Natural killer cell treated with Interleukin-12 subunit alpha and Interleukin-12 subunit beta and Interleukin-15 and Interleukin-18, amount 100 ng/mL, for 72 hours (primary cell): ENCODE results near the gene TEX38. TPM values are rescaled to one million over a fixed set of nuclear protein-coding genes. Genes with fewer than 3 reads are reported as not detected.
A peak's percentile ranks its signal among the peaks of the same experiment; 100 is the strongest.
"Not testable (repeated sequence)": the region's sequence is repeated elsewhere in the genome, so short reads cannot be mapped to it uniquely, and the experiment has no call there.

ENCODE experiments used
- ATAC-seq, 2 donors: fragments of 150-1000 bp; cut with Tn5 transposase in 1 of 2; sonication (Bioruptor Pico), chemical (Tn5 transposase) in 1 of 2; 2 replicates each; pipeline ENCODE4 v1.10.0; 2021
- DNase-seq: peaks from one replicate; pipeline ENCODE4 v3.0.0; 2022; ENCODE audit warnings: low spot score
- H3K27ac Mint-ChIP-seq, 2 donors: 1 replicate in 1 of 2; 2 replicates in 1 of 2; pipeline ENCODE4 v1.8.0; 2022; ENCODE audit warnings: mixed read lengths in 2 of 2, mild to moderate bottlenecking in 1 of 2, moderate library complexity in 1 of 2
- H3K27me3 Mint-ChIP-seq, 2 donors: 1 replicate in 1 of 2; 2 replicates in 1 of 2; pipeline ENCODE4 v1.8.0; 2022; ENCODE audit warnings: mixed read lengths in 2 of 2
- H3K36me3 Mint-ChIP-seq: one replicate; pipeline ENCODE4 v1.8.0; 2022; ENCODE audit warnings: mixed read lengths
- H3K4me1 Mint-ChIP-seq, 2 donors: 1 replicate in 1 of 2; 2 replicates in 1 of 2; pipeline ENCODE4 v1.8.0; 2022; ENCODE audit warnings: low read depth in 2 of 2, mixed read lengths in 2 of 2, mild to moderate bottlenecking in 1 of 2
- H3K4me3 Mint-ChIP-seq: one replicate; pipeline ENCODE4 v1.8.0; 2022; ENCODE audit warnings: mixed read lengths
- H3K9me3 Mint-ChIP-seq: 2 replicates; pipeline ENCODE4 v1.8.0; 2022; ENCODE audit warnings: mixed read lengths
- total RNA-seq, 2 donors: library from RNA; stranded (reverse); gene quantifications; one replicate each; pipeline ENCODE4 v1.2.3, GENCODE V29; 2022

The TEX38 gene
- total RNA-seq, 2 donors from 2014 or later, result 0.59 TPM; not detected in 1

DNA sequence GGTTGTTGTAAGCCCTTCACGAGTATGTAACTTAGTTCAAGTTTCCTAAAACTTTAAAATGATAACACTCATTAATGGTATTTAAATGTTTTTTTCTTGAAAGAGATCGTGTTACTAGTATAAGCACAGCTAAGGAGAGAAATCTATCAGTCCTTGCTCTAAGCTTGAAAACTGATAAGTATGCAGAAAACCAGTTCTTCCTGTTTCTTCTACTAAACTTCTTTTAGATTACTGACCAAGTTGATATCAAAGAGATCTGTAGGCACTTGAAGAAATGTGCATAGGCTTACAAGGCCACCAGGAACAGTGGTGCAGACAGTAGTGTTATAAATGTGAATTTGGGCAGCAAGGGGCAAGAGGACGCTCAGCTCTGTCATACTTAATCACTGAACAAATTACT lies 43.3 kb downstream of the TEX38 start:
- H3K9me3 Mint-ChIP-seq, result no peaks in the 10 kb centered on the region
- ATAC-seq (no peak), DNase-seq (no peak)
- H3K27ac Mint-ChIP-seq, result no peak overlapping the region
- H3K4me1 Mint-ChIP-seq, result peaks cover 31 to 36% of the 10 kb centered on the region in 2 donors
- no peaks in the 10 kb centered on the region for H3K27me3 Mint-ChIP-seq
- H3K36me3 Mint-ChIP-seq, result no peaks in the 10 kb centered on the region
- H3K4me3 Mint-ChIP-seq, result no peak overlapping the region

DNA sequence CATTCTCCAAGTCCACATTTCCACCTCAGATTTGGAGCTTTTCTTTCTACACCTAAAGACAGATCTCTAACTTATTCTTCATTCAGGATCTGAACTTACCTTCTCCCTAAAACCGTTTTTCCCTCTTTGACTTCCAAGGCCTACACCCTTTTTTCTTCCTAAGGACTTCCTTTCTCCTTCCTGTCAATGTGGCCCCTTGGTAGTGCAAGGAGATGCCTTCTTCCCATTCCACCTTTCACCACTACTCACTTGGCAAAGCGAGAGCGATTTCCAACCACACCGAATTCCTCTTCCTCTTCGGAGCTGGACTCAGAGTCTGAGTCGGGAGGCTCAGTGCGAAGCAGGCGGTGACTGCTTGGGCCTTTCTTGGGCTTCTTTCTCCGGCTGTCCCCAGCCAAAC lies 46.0 kb downstream of the TEX38 start:
- Mint-ChIP-seq H3K4me3 (peak overlapping the region; percentile 90), H3K27me3 (no peaks in the 10 kb centered on the region), H3K9me3 (no peaks in the 10 kb centered on the region), H3K36me3 (no peaks in the 10 kb centered on the region), H3K4me1 (peaks cover 31 to 32% of the 10 kb centered on the region in 2 donors), H3K27ac (peak overlapping the region; percentile 73 to 86)
- DNase-seq, result no peak
- ATAC-seq, result no peak

DNA sequence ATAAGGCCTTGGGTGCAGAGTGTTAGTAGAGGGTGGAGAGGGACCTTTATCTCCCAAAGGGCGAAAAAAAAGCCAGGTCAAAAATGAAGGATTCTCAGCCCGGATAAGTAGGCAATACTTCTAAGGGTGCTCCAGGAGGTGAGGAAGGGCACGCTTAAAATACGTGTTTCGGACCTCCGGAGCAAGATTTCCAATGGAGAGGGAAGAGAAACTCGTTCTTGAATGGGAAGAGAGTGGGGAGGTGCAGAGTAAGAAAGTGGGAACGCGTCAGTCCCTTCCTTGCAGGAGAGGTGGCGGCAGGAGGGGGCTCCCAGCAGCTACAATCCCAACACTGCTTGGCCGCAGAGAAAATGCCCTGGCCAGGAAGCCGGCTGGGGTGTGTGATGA lies 46.7 kb downstream of the TEX38 start:
- Mint-ChIP-seq H3K4me1 (peaks cover 31 to 32% of the 10 kb centered on the region in 2 donors), H3K9me3 (no peaks in the 10 kb centered on the region), H3K4me3 (peak overlapping the region; percentile 90), H3K36me3 (no peaks in the 10 kb centered on the region), H3K27ac (peak overlapping the region; percentile 73 to 86), H3K27me3 (no peaks in the 10 kb centered on the region)
- no peak for DNase-seq
- ATAC-seq, result no peak

DNA sequence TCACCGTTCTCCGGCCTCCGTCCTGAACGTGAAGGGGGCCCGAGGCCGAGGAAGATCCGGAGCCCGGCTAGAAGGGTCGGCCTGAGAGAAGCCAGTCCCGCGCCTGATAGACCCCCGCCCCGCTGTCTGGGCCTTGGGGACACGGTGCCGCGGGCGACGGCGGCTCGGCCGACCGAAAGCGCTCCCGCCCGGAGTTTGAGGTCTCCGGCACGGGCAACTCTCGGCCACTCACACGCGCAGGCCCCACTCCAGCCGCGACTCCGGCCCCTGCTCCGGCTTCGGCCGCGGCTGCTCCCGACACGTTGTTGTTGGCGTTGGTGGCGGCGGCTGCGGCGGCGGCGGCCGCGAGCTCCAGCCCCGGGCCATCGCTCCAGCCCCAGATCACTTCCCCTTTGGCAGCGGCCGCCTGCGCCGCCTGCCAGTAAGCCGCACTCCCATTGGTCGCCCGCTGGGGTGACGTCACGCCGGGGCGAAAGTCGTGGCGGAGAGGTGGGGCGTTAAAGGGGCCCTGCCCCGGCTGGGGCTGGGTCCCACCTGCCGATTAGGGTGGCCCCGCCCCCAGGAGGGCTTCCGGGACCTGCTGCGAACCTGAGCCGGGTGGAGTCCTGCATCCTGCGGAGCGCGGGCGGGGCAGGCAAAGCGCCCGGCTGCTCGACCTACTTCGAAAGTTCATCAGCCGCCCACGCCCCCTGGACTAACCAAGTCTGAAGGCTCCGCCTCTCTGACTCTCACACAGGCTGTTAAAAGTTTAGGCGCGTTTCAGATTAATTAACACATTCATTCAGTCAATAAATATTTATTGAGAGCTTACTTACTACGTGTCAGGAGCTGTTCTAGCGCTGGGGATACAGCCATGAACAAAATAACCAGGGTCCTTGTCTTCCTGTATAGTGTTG lies 47.3 kb downstream of the TEX38 start, which contains the start of gene EFCAB14:
TSS of gene EFCAB14 (minus strand) at position 388 of the 896 bp plus-strand sequence. CDS start 1,027 bp downstream, outside the sequence.
- peak within 1 kb of the TSS; percentile 73 to 86 for H3K27ac Mint-ChIP-seq
- H3K4me3 Mint-ChIP-seq, result peak within 1 kb of the TSS; percentile 90
- peaks cover 31 to 32% of the 10 kb centered on the region in 2 donors for H3K4me1 Mint-ChIP-seq
- peak; percentile 98 for DNase-seq
- H3K27me3 Mint-ChIP-seq, result no peaks in the 10 kb centered on the region
- peak; percentile 99 for ATAC-seq
- no peaks in the 10 kb centered on the region for H3K36me3 Mint-ChIP-seq
- no peaks in the 10 kb centered on the region for H3K9me3 Mint-ChIP-seq

DNA sequence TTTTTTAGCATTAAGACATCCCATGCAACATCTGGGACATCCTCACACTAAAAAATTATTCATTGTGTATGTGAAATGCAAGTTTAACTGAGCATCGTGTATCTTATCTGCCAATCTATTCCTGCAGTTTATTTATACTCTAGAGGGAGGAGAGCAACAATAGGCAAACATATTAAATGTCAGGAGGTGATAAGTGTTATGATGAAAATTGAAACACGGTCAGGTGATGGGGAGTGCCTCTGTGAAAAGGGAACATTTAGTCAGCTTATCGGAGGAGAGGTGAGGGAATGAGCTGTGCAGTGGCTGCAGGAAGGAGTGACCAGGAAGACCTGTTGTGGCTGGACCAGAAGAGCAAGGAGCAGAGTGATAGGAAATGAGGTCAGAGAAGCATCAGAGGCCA lies 48.0 kb downstream of the TEX38 start:
- Mint-ChIP-seq H3K36me3 (no peaks in the 10 kb centered on the region), H3K27ac (peak overlapping the region; percentile 73 to 86), H3K4me1 (peaks cover 31 to 32% of the 10 kb centered on the region in 2 donors), H3K4me3 (peak overlapping the region; percentile 90), H3K9me3 (no peaks in the 10 kb centered on the region), H3K27me3 (no peaks in the 10 kb centered on the region)
- DNase-seq (no peak), ATAC-seq (no peak)

DNA sequence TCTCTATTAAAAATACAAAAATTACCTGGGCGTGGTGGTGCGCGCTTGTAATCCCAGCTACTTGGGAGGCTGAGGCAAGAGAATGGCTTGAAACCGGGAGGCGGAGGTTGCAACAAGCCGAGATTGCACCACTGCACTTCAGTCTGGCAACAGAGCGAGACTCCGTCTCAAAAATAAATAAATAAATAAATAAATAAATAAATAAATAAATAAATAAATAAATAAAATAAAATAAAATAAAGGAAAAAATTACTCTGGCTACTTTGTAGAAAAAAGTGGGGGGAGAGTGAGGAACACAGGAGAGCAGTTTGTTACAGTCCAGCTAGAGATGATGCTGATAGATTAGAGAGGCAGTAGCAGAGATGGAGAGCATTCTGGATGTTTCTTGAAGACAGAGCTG lies 48.7 kb downstream of the TEX38 start:
- not testable (repeated sequence) for DNase-seq, H3K27ac Mint-ChIP-seq, H3K36me3 Mint-ChIP-seq, ATAC-seq, H3K27me3 Mint-ChIP-seq, H3K9me3 Mint-ChIP-seq, H3K4me3 Mint-ChIP-seq
- H3K4me1 Mint-ChIP-seq, result peaks cover 32 to 35% of the 10 kb centered on the region in 2 donors

DNA sequence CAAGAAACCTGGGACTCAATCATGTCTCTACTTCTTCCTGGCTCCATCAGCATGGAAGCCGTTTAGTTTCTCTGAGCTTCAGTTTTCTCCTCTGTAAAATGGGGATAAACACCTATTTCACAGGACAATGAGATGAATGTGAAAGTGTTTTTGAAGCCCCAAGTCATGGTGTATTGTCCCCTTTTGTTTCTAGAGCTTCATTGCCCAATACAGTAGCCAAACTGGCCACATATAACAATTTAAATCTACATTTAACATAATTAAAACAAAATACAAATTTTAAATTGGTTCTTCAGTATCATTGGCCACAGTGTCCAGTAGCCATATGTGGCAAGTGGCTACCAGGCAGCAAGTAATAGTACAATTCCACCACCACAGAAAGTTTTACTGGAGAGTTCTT lies 49.5 kb downstream of the TEX38 start:
- DNase-seq (no peak), ATAC-seq (no peak)
- H3K9me3 Mint-ChIP-seq, result no peaks in the 10 kb centered on the region
- peaks cover 9 to 12% of the 10 kb centered on the region in 2 donors for H3K27me3 Mint-ChIP-seq
- peaks cover 29 to 37% of the 10 kb centered on the region in 2 donors for H3K4me1 Mint-ChIP-seq
- no peaks in the 10 kb centered on the region for H3K36me3 Mint-ChIP-seq
- H3K4me3 Mint-ChIP-seq, result no peak overlapping the region
- no peak overlapping the region for H3K27ac Mint-ChIP-seq

DNA sequence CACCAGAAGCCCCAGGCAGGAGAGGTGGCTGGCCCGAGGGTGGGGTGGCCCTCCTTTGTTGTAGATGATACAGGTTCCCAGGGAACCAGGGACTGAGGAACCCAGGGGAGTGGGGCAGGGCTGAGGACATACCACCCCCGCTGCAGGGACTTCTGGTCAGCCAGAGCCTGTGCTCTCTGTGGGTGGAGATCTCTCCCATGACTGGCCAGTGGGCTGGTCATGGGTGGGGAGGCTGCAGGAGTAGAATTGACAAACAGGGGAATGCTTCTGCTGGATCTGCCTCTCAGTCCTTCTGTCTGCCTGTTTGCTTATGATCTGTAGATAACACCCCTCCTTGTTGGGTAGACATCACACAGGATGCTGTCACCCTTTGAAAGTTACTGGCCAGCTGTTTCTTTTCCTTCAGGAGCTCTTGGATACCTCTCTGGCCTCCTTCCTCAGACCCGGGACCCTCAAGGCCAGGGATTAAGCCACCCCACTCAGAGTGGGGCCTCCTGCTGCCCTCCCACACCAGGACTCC lies 50.1 kb downstream of the TEX38 start:
- Mint-ChIP-seq H3K9me3 (no peaks in the 10 kb centered on the region), H3K4me3 (no peak overlapping the region), H3K4me1 (peaks cover 24 to 32% of the 10 kb centered on the region in 2 donors), H3K27ac (no peak overlapping the region), H3K27me3 (peaks cover 14 to 18% of the 10 kb centered on the region in 2 donors), H3K36me3 (no peaks in the 10 kb centered on the region)
- ATAC-seq (no peak), DNase-seq (no peak)

Other genes starting within 250 kb of the TEX38 start
- gene DMBX1, start 182.0 kb upstream of the TEX38 start, total RNA-seq, result under 1 TPM; 0.26 to 0.47 TPM
- not detected for gene KNCN, start 120.2 kb upstream of the TEX38 start, total RNA-seq
- gene MKNK1, start 67.6 kb upstream of the TEX38 start, total RNA-seq, result 10 to 100 TPM; 63.7 to 89.9 TPM
- gene MOB3C, start 55.0 kb upstream of the TEX38 start, total RNA-seq, result 10 to 100 TPM; 12.3 to 20.7 TPM
- 10 to 100 TPM; 34.1 to 40.9 TPM for gene ATPAF1, start 3.5 kb upstream of the TEX38 start, total RNA-seq
- gene EFCAB14, start 47.3 kb downstream of the TEX38 start, total RNA-seq, result 10 to 100 TPM; 64.2 to 78.4 TPM
- not detected for gene CYP4B1, start 127.2 kb downstream of the TEX38 start, total RNA-seq